ENCODE results near the gene KCNIP1. TPM values are rescaled to one million over a fixed set of nuclear protein-coding genes. Genes with fewer than 3 reads are reported as not detected.

Gene KCNIP1
- total and polyA plus RNA-seq, 2 of the 8 experiments (the other 6 are each of a cell fraction or from before 2014, with no cell fraction given), result 0.52 to 0.83 TPM

DNA sequence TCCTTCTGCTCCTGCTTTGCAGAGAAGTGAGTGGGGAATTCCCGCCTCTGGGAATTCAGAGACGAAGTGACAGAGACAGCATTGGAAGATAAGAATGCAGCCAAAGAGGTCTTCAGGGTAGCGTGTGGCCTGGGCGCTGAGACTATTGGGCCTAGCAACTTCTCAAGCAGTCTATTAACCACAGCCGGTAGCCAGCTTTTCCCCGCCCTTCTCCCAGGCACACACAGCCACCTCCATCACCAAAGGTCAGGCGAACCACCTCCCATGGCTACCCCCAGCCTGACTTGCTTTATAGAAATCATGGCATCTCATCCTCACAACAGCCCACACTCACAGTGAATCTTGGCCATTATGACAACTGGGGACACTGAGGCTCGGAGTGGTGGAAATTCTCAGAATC is 124.2 kb downstream of the KCNIP1 start:
- Histone ChIP-seq H2AFZ (ENCODE audit: low read length) (no peak overlapping the region), H3K36me3 (ENCODE audit: control insufficient read depth in 2 of 4, insufficient read depth in 4 of 4, low read length in 3 of 4) (no peaks in the 10 kb centered on the region), H4K5ac (ENCODE audit: insufficient read length, low read depth, low read length) (no peak overlapping the region), H3K23me2 (ENCODE audit: low read depth, low read length) (no peaks in the 10 kb centered on the region), H3K23ac (ENCODE audit: insufficient read length) (no peak overlapping the region), H3K27me3 (replicated peaks in 1 of 4; ENCODE audit: control insufficient read depth in 3 of 4, extremely low read depth in 1 of 4, insufficient read depth in 3 of 4, low read length in 3 of 4) (no peaks in the 10 kb centered on the region; a peak in 1 of 7 replicates), H2BK120ac (replicated peaks; ENCODE audit: low read depth, low read length) (no peak overlapping the region), H4K20me1 (replicated peaks in 1 of 2; ENCODE audit: control insufficient read depth in 1 of 2, insufficient read depth in 2 of 2, low read length in 2 of 2) (peaks cover 0 to 3% of the 10 kb centered on the region in 2 experiments), H2BK12ac (ENCODE audit: low read depth, low read length) (no peak overlapping the region), H3K18ac (ENCODE audit: extremely low read depth, low read length) (no peak overlapping the region), H3K9me3 (ENCODE audit: insufficient read depth in 2 of 2, low read depth in 1 of 2, low read length in 1 of 2) (no peaks in the 10 kb centered on the region), H3K79me1 (ENCODE audit: low read depth, low read length) (no peaks in the 10 kb centered on the region), H3K4ac (replicated peaks; ENCODE audit: insufficient read length, low read depth, low read length) (no peak overlapping the region), H2BK5ac (ENCODE audit: low read depth, low read length) (no peak overlapping the region), H4K91ac (replicated peaks; ENCODE audit: insufficient read length, low read length) (no peak overlapping the region), H3K4me3 (ENCODE audit: extremely low read depth in 1 of 4, insufficient read depth in 2 of 4, low read depth in 3 of 4, low read length in 4 of 4) (no peak overlapping the region), H3K27ac (ENCODE audit: low read depth, low read length) (no peak overlapping the region), H3K4me1 (replicated peaks in 1 of 4; ENCODE audit: control insufficient read depth in 3 of 4, insufficient read depth in 4 of 4, low read length in 3 of 4) (peaks cover 0 to 20% (median 12%) of the 10 kb centered on the region in 4 experiments; a peak in 6 of 7 replicates), H3K4me2 (ENCODE audit: insufficient read depth in 1 of 2, low read depth in 2 of 2, low read length in 2 of 2) (no peak overlapping the region), H3K14ac (ENCODE audit: insufficient read length) (no peak overlapping the region), H4K8ac (ENCODE audit: extremely low read depth, insufficient read depth, low read length) (no peak overlapping the region; the same call in 1 of the 2 replicates), H3K79me2 (ENCODE audit: control insufficient read depth in 1 of 2, insufficient read depth in 2 of 2, low read length in 2 of 2) (no peaks in the 10 kb centered on the region), H2AK5ac (ENCODE audit: low read depth, low read length) (no peak overlapping the region), H2BK15ac (ENCODE audit: low read length) (no peak overlapping the region), H3K9ac (replicated peaks in 1 of 4; ENCODE audit: extremely low read depth in 1 of 4, low read depth in 3 of 4, low read length in 3 of 4) (no peak overlapping the region), H3K56ac (replicated peaks; ENCODE audit: insufficient read length, low read depth, low read length) (no peak overlapping the region), H2BK20ac (ENCODE audit: low read length) (no peak overlapping the region)
- FAIRE-seq (no peak), DNase-seq (ENCODE audit: low read depth in 1 of 2, low spot score in 2 of 2) (no peak)
- CTCF ChIA-PET (ENCODE audit: partially characterized antibody), result interaction anchor here (1.6 to 39.4 kb wide), 6 partner anchors 2 to 207 kb away, joined by 4 to 982 read pairs (median 113); no protein-coding TSS in a partner anchor
- POLR2A ChIA-PET (ENCODE audit: partially characterized antibody), result interaction anchor here (0.7 to 1.5 kb wide), 2 partner anchors 17 to 200 kb away, joined by 3 to 4 read pairs; no protein-coding TSS in a partner anchor
- TF ChIP-seq ZNF274 (IDR thresholded peaks at IDR 0.05; ENCODE audit: borderline replicate concordance, extremely low read depth, low read length), result no peak
- no peak for TF ChIP-seq YY1 (IDR thresholded peaks at IDR 0.05; ENCODE audit: low read depth, low read length)
- TF ChIP-seq SRF (IDR thresholded peaks at IDR 0.05; ENCODE audit: low read depth, low read length), result no peak
- no peak for TF ChIP-seq JUND (IDR thresholded peaks at IDR 0.05; ENCODE audit: low read length)
- no peak for TF ChIP-seq EP300 (IDR thresholded peaks at IDR 0.05; ENCODE audit: borderline replicate concordance in 1 of 2, low read depth in 2 of 2, low read length in 2 of 2)
- no peak for TF ChIP-seq KDM5A (IDR thresholded peaks at IDR 0.05; ENCODE audit: low read length)
- no peak for TF ChIP-seq KDM1A (IDR thresholded peaks at IDR 0.05; ENCODE audit: borderline replicate concordance, low read length)
- TF ChIP-seq, protein P1, sequence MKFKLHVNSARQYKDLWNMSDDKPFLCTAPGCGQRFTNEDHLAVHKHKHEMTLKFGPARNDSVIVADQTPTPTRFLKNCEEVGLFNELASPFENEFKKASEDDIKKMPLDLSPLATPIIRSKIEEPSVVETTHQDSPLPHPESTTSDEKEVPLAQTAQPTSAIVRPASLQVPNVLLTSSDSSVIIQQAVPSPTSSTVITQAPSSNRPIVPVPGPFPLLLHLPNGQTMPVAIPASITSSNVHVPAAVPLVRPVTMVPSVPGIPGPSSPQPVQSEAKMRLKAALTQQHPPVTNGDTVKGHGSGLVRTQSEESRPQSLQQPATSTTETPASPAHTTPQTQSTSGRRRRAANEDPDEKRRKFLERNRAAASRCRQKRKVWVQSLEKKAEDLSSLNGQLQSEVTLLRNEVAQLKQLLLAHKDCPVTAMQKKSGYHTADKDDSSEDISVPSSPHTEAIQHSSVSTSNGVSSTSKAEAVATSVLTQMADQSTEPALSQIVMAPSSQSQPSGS (IDR thresholded peaks at IDR 0.05; ENCODE audit: low read length), result no peak
- TF ChIP-seq TAF7 (optimal IDR thresholded peaks at IDR 0.05; ENCODE audit: borderline replicate concordance, low read depth, low read length), result no peak
- TF ChIP-seq SP4 (IDR thresholded peaks at IDR 0.05; ENCODE audit: low read length), result no peak
- WGBS, 2 experiments (ENCODE audit: extremely low coverage in 1 of 2, insufficient coverage in 1 of 2, insufficient read length in 1 of 2, insufficient replicate concordance in 2 of 2, low coverage in 1 of 2, low lambda C conversion rate in 2 of 2, missing lambda C conversion rate in 1 of 2), result 86% methylated on average over 8 of the region's 8 CpGs; no CpG with 5 or more reads in 1 of the 2 experiments

Data from H1 (cell line).